ENCODE data around the gene MCM10.
"Not testable (repeated sequence)": the region's sequence is repeated elsewhere in the genome, so short reads cannot be mapped to it uniquely, and the experiment has no call there.

GRCh38 chr10:13234736-13235135 is 73.4 kb downstream of the MCM10 start:
- TF ChIP-seq CTCF, POLR2A, EP300 (IDR thresholded peaks at IDR 0.05): not testable (repeated sequence)
